ENCODE results near the gene MEGF6.

Gene MEGF6

GRCh38 chr1:3468236-3469103 is 142.8 kb downstream of the MEGF6 start (continued):
- no peak for TF ChIP-seq GLIS3 (CRISPR knock-in tag; IDR thresholded peaks at IDR 0.05)

GRCh38 chr1:3467096-3468036 is 143.9 kb downstream of the MEGF6 start:
- TF ChIP-seq ZNF565 (CRISPR knock-in tag; conservative IDR thresholded peaks at IDR 0.05; ENCODE audit: low read depth) = no peak
- ATAC-seq = no peak

- no peak for ATAC-seq
- TF ChIP-seq TOX (CRISPR knock-in tag; IDR thresholded peaks at IDR 0.05; ENCODE audit: borderline replicate concordance) (no peak), ZNF70 (CRISPR knock-in tag; IDR thresholded peaks at IDR 0.05) (no peak), BACH2 (CRISPR knock-in tag; IDR thresholded peaks at IDR 0.05; ENCODE audit: borderline replicate concordance) (no peak), PATZ1 (CRISPR knock-in tag; IDR thresholded peaks at IDR 0.05; ENCODE audit: borderline replicate concordance) (no peak), TCF4 (CRISPR knock-in tag; IDR thresholded peaks at IDR 0.05; ENCODE audit: borderline replicate concordance) (no peak), PPARA (CRISPR knock-in tag; IDR thresholded peaks at IDR 0.05; ENCODE audit: borderline replicate concordance) (no peak), OSR1 (CRISPR knock-in tag; IDR thresholded peaks at IDR 0.05) (no peak), CSRNP3 (CRISPR knock-in tag; IDR thresholded peaks at IDR 0.05) (no peak), ZNF8 (CRISPR knock-in tag; IDR thresholded peaks at IDR 0.05) (no peak), POU6F1 (CRISPR knock-in tag; IDR thresholded peaks at IDR 0.05; ENCODE audit: borderline replicate concordance, low read depth) (no peak), RARB (CRISPR knock-in tag; IDR thresholded peaks at IDR 0.05) (no peak), ZFP30 (CRISPR knock-in tag; IDR thresholded peaks at IDR 0.05) (no peak), ZC3H10 (CRISPR knock-in tag; IDR thresholded peaks at IDR 0.05) (no peak), CREB5 (CRISPR knock-in tag; IDR thresholded peaks at IDR 0.05; ENCODE audit: low read depth) (no peak), ESRRG (CRISPR knock-in tag; IDR thresholded peaks at IDR 0.05) (no peak), CSDC2 (CRISPR knock-in tag; IDR thresholded peaks at IDR 0.05) (no peak), ISL1 (CRISPR knock-in tag; IDR thresholded peaks at IDR 0.05) (no peak), ZFP3 (CRISPR knock-in tag; IDR thresholded peaks at IDR 0.05) (no peak)
These were observed 144.8 kb downstream of the MEGF6 start for GRCh38 chr1:3466366-3467075.

- no peak for ATAC-seq
- TF ChIP-seq ISL1 (CRISPR knock-in tag; IDR thresholded peaks at IDR 0.05) = no peak
- TF ChIP-seq TOX (CRISPR knock-in tag; IDR thresholded peaks at IDR 0.05; ENCODE audit: borderline replicate concordance) = no peak
These were observed 145.4 kb downstream of the MEGF6 start for GRCh38 chr1:3465935-3466321.

Measured in SK-N-SH treated with all-trans-retinoic acid at 6 μM for 48 hours (cell line).